H1 (cell line): ENCODE measurements around the gene TLR4. TPM values are rescaled to one million over a fixed set of nuclear protein-coding genes. Genes with fewer than 3 reads are reported as not detected.

Source experiments
- ATF3 ChIP-seq: IDR thresholded peaks from 2 replicates; pipeline ENCODE4 v1.6.1; 2011; ENCODE audit warnings: low read depth, mild to moderate bottlenecking, low read length; ENCODE audit not compliant: insufficient read depth
- BRCA1 ChIP-seq: IDR thresholded peaks from 2 replicates; pipeline ENCODE4 v1.6.1; 2012; ENCODE audit warnings: low read depth, low read length, improper control_type of control experiment
- CBX8 ChIP-seq: fragments of 300-800, 300-1000 bp; sonication (generic); IDR thresholded peaks from 2 replicates; pipeline ENCODE4 v1.7.1; 2016; ENCODE audit warnings: low read depth, low read length, borderline replicate concordance
- CEBPB ChIP-seq: IDR thresholded peaks from 2 replicates; pipeline ENCODE4 v1.6.1; 2012; ENCODE audit warnings: low read depth, low read length
- CHD7 ChIP-seq: fragments of 300-600 bp; sonication (generic); IDR thresholded peaks from 2 replicates; pipeline ENCODE4 v1.7.1; 2012; ENCODE audit warnings: low read length, moderate library complexity, mild to moderate bottlenecking, inconsistent platforms; ENCODE audit not compliant: insufficient replicate concordance
- EGR1 ChIP-seq: IDR thresholded peaks from 2 replicates; pipeline ENCODE4 v1.6.1; 2011; ENCODE audit warnings: low read depth, low read length, borderline replicate concordance
- GTF2F1 ChIP-seq: IDR thresholded peaks from 2 replicates; pipeline ENCODE4 v1.6.1; 2012; ENCODE audit warnings: low read depth, low read length, improper control_type of control experiment, borderline replicate concordance
- POU5F1 ChIP-seq: IDR thresholded peaks from 2 replicates; pipeline ENCODE4 v1.6.1; 2011; ENCODE audit warnings: low read depth, mild to moderate bottlenecking, low read length, moderate library complexity
- RAD21 ChIP-seq, 2 experiments: IDR thresholded peaks in 1 of 2; conservative IDR thresholded peaks in 1 of 2; 2 replicates each; pipeline ENCODE4 v1.6.1; 2011; ENCODE audit warnings: low read depth in 2 of 2, low read length in 2 of 2, improper control_type of control experiment in 1 of 2, inconsistent platforms in 1 of 2, mild to moderate bottlenecking in 1 of 2, moderate library complexity in 1 of 2
- SAP30 ChIP-seq: fragments of 300-600 bp; sonication (generic); IDR thresholded peaks from 2 replicates; pipeline ENCODE4 v1.7.1; 2012; ENCODE audit warnings: low read length, moderate library complexity, mild to moderate bottlenecking, inconsistent platforms; ENCODE audit not compliant: insufficient read depth, insufficient replicate concordance
- TCF12 ChIP-seq: IDR thresholded peaks from 2 replicates; pipeline ENCODE4 v1.6.1; 2011; ENCODE audit warnings: low read depth, mild to moderate bottlenecking, low read length
- polyA plus RNA-seq, 7 experiments: library from polyadenylated mRNA; depleted of rRNA in 3 of 7; stranded (reverse) in 5 of 7; unstranded in 2 of 7; fragments of >200 nt in 5 of 7; fragments of 200-250 nt in 2 of 7; gene quantifications; 1 replicate in 5 of 7; 2 replicates in 1 of 7; 4 replicates in 1 of 7; pipeline versions ENCODE4 v1.2.1 to v1.2.3, GENCODE V29; 2011 to 2013; ENCODE audit warnings: missing spikeins in 2 of 7, mixed read lengths in 2 of 7
- total RNA-seq: library from RNA; stranded (reverse); fragmentation: NEBNext Ultra II Directional; extraction: Animal tissue kit (Norgen Biotek cat#: 25700); gene quantifications from 2 replicates; pipeline ENCODE4 v1.2.1, GENCODE V29; 2021

The TLR4 gene
- total and polyA plus RNA-seq, 2 of the 8 experiments (the other 6 are each of a cell fraction or from before 2014, with no cell fraction given) = 0.02 to 0.17 TPM

- no peak for TF ChIP-seq CHD7
- no peak for TF ChIP-seq GTF2F1
- TF ChIP-seq CEBPB = no peak; the same call in 1 of the 2 replicates
- TF ChIP-seq BRCA1 = no peak
- no peak for TF ChIP-seq CBX8
- no peak for TF ChIP-seq POU5F1
- TF ChIP-seq TCF12 = no peak
- no peak for TF ChIP-seq SAP30
- TF ChIP-seq EGR1 = no peak
- TF ChIP-seq RAD21 (IDR thresholded peaks at IDR 0.05 in 1 of 2, conservative IDR thresholded peaks at IDR 0.05 in 1 of 2; ENCODE audit: low read depth in 2 of 2, low read length in 2 of 2) = no peak
- TF ChIP-seq ATF3 = no peak
These were observed 5.7 kb downstream of the TLR4 start (continued) for GRCh38 chr9:117709936-117710335.
